Measurements from ENCODE around the gene TMPRSS11A.

Gene TMPRSS11A

DNA sequence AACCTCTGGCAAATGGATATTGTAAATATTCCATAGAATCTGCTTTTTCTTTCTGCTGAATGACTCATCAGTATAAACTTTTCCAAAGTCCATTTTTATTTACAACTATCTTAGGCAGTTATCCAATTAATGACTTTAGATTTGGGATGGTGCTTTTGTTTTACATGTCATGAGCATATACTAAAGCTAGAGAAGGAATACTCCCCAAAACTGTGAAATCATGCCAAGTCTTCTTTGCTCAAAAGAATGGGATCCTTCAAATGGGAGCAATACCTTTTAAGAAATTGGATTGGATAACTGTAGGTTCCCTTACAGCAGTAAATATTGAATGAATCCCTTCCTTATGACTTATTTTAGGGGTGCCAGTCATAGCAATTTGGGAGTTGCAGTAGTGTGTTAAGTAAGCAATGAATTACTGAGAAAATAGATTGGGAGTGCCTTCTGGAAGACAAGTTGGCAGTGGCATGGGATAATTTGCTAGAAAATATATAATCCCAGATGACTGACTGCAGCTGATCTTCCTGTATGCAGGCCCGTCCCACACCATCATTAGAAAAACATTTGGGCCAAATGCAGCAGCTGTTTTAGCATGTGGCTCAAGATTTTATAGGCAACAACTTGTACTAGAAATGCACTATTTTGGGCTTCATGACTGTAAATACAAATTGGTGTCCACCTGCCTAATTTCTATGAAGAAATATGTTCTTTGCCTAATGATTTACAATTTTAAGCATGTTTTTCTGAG lies 82.3 kb downstream of the TMPRSS11A start:
- Histone ChIP-seq H3K9me3 (ENCODE audit: control insufficient read depth in 2 of 2, low read length in 2 of 2) (no peaks in the 10 kb centered on the region), H3K27me3 (ENCODE audit: control insufficient read depth in 2 of 2, insufficient read depth in 2 of 2, low read length in 2 of 2) (no peaks in the 10 kb centered on the region), H3K9ac (ENCODE audit: low read depth in 1 of 2, low read length in 2 of 2) (no peak overlapping the region), H3K4me3 (ENCODE audit: low read length in 2 of 2) (no peak overlapping the region), H3K36me3 (ENCODE audit: control insufficient read depth in 2 of 2, insufficient read depth in 2 of 2, low read length in 2 of 2) (no peaks in the 10 kb centered on the region), H3K4me1 (ENCODE audit: control insufficient read depth in 2 of 2, insufficient read depth in 2 of 2, low read length in 2 of 2) (no peaks in the 10 kb centered on the region), H3K27ac (ENCODE audit: low read depth in 2 of 2, low read length in 2 of 2) (no peak overlapping the region)

DNA sequence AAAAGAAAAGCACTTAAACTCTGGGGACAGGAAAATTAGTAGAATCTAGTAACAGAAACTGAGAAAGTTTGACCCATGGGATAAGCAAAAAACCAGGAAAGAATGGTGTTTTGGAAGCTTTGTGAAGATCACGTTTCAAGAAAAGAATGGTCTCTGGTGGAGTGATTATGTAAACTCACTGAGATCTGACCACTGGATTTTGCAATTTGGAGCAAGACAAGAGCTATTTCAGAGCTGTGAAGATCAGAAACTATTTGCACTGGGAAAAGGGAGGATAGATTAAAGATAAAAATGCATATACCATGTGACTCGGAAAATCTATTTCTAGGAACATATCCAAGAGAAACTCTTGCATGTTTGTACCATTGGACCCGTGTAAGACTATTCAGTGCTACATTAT lies 83.8 kb downstream of the TMPRSS11A start:
- Histone ChIP-seq H3K27me3 (ENCODE audit: control insufficient read depth in 2 of 2, insufficient read depth in 2 of 2, low read length in 2 of 2) (no peaks in the 10 kb centered on the region), H3K9ac (ENCODE audit: low read depth in 1 of 2, low read length in 2 of 2) (no peak overlapping the region), H3K4me1 (ENCODE audit: control insufficient read depth in 2 of 2, insufficient read depth in 2 of 2, low read length in 2 of 2) (no peaks in the 10 kb centered on the region), H3K27ac (ENCODE audit: low read depth in 2 of 2, low read length in 2 of 2) (no peak overlapping the region), H3K9me3 (ENCODE audit: control insufficient read depth in 2 of 2, low read length in 2 of 2) (no peaks in the 10 kb centered on the region), H3K36me3 (ENCODE audit: control insufficient read depth in 2 of 2, insufficient read depth in 2 of 2, low read length in 2 of 2) (no peaks in the 10 kb centered on the region), H3K4me3 (ENCODE audit: low read length in 2 of 2) (no peak overlapping the region)

DNA sequence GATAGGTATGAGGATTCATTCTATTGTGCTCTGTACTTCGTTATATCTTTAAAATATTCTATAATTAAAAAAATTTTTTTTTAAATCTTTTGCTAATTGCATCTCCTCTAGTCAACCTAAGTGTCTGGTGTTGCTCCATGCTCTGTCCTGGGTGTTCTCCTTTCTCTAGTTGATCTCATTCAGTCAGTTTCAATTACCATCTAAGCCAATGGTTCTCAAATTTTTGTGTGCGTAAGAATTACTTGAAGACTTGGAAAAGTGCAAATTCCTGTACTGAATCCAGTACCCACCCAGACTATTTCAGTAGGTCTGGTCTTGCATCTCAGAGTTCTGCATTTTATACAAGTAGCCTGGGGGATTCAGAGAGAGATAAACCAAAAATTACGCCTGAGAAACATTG lies 86.2 kb downstream of the TMPRSS11A start:
- no peaks in the 10 kb centered on the region for H3K9me3 ChIP-seq (ENCODE audit: control insufficient read depth in 2 of 2, low read length in 2 of 2)
- H3K4me1 ChIP-seq (ENCODE audit: control insufficient read depth in 2 of 2, insufficient read depth in 2 of 2, low read length in 2 of 2) = no peaks in the 10 kb centered on the region

GRCh38 chr4:67874986-67875385 lies 88.3 kb downstream of the TMPRSS11A start:
- no peaks in the 10 kb centered on the region for H3K4me1 ChIP-seq (ENCODE audit: control insufficient read depth in 2 of 2, insufficient read depth in 2 of 2, low read length in 2 of 2)
- H3K27ac ChIP-seq (ENCODE audit: low read depth in 2 of 2, low read length in 2 of 2) = no peak overlapping the region
- H3K27me3 ChIP-seq (ENCODE audit: control insufficient read depth in 2 of 2, insufficient read depth in 2 of 2, low read length in 2 of 2) = no peaks in the 10 kb centered on the region
- H3K36me3 ChIP-seq (ENCODE audit: control insufficient read depth in 2 of 2, insufficient read depth in 2 of 2, low read length in 2 of 2) = no peaks in the 10 kb centered on the region
- no peak overlapping the region for H3K4me3 ChIP-seq (ENCODE audit: low read length in 2 of 2)
- H3K9ac ChIP-seq (ENCODE audit: low read depth in 1 of 2, low read length in 2 of 2) = no peak overlapping the region
- no peaks in the 10 kb centered on the region for H3K9me3 ChIP-seq (ENCODE audit: control insufficient read depth in 2 of 2, low read length in 2 of 2)

More for the DNA sequence above, 86.2 kb downstream of the TMPRSS11A start:
- Histone ChIP-seq H3K4me3 (ENCODE audit: low read length in 2 of 2) (no peak overlapping the region), H3K27ac (ENCODE audit: low read depth in 2 of 2, low read length in 2 of 2) (no peak overlapping the region), H3K9ac (ENCODE audit: low read depth in 1 of 2, low read length in 2 of 2) (no peak overlapping the region), H3K36me3 (ENCODE audit: control insufficient read depth in 2 of 2, insufficient read depth in 2 of 2, low read length in 2 of 2) (no peaks in the 10 kb centered on the region), H3K27me3 (ENCODE audit: control insufficient read depth in 2 of 2, insufficient read depth in 2 of 2, low read length in 2 of 2) (no peaks in the 10 kb centered on the region)

- Histone ChIP-seq H3K27ac (ENCODE audit: low read depth in 2 of 2, low read length in 2 of 2) (no peak overlapping the region), H3K9ac (ENCODE audit: low read depth in 1 of 2, low read length in 2 of 2) (no peak overlapping the region), H3K4me1 (ENCODE audit: control insufficient read depth in 2 of 2, insufficient read depth in 2 of 2, low read length in 2 of 2) (no peaks in the 10 kb centered on the region), H3K4me3 (ENCODE audit: low read length in 2 of 2) (no peak overlapping the region), H3K9me3 (ENCODE audit: control insufficient read depth in 2 of 2, low read length in 2 of 2) (no peaks in the 10 kb centered on the region), H3K27me3 (ENCODE audit: control insufficient read depth in 2 of 2, insufficient read depth in 2 of 2, low read length in 2 of 2) (no peaks in the 10 kb centered on the region), H3K36me3 (ENCODE audit: control insufficient read depth in 2 of 2, insufficient read depth in 2 of 2, low read length in 2 of 2) (no peaks in the 10 kb centered on the region)
These were observed 90.2 kb downstream of the TMPRSS11A start for GRCh38 chr4:67873116-67873515.

- no peaks in the 10 kb centered on the region for H3K4me1 ChIP-seq (ENCODE audit: control insufficient read depth in 2 of 2, insufficient read depth in 2 of 2, low read length in 2 of 2)
- no peak overlapping the region for H3K27ac ChIP-seq (ENCODE audit: low read depth in 2 of 2, low read length in 2 of 2)
- H3K9ac ChIP-seq (ENCODE audit: low read depth in 1 of 2, low read length in 2 of 2) = no peak overlapping the region
- H3K4me3 ChIP-seq (ENCODE audit: low read length in 2 of 2) = no peak overlapping the region
- H3K36me3 ChIP-seq (ENCODE audit: control insufficient read depth in 2 of 2, insufficient read depth in 2 of 2, low read length in 2 of 2) = no peaks in the 10 kb centered on the region
- H3K9me3 ChIP-seq (ENCODE audit: control insufficient read depth in 2 of 2, low read length in 2 of 2) = no peaks in the 10 kb centered on the region
- H3K27me3 ChIP-seq (ENCODE audit: control insufficient read depth in 2 of 2, insufficient read depth in 2 of 2, low read length in 2 of 2) = no peaks in the 10 kb centered on the region
These were observed 91.4 kb downstream of the TMPRSS11A start for GRCh38 chr4:67871867-67872266.

DNA sequence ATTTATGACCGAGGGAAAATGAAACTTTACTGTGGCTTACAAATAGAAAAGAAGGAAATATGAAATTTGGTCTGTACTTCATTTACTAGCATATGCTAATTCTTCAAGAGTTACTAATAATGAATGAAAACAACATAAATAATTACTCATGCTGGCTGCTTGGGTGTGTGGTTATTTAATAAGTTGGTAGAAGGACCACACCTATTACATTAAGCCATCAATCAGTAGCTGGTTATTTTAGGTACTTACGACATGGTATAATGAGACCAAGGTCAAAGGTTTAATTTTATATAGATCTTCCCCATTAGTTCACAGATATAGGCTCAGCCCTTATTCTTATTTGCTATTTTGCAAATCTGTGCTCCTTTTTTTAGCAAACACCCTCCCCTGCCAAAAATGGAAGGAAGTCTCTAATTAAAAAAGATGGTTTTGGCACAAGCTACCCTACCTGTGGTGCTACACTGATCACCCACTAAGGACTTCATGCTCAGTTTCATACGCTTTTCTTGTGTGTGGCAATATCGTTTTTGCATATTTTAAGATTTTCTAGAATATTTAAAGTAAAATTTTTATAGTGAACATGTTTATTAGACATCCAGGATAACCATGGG lies 93.6 kb downstream of the TMPRSS11A start:
- no peak overlapping the region for H3K9ac ChIP-seq (ENCODE audit: low read depth in 1 of 2, low read length in 2 of 2)
- no peak overlapping the region for H3K27ac ChIP-seq (ENCODE audit: low read depth in 2 of 2, low read length in 2 of 2)
- no peaks in the 10 kb centered on the region for H3K36me3 ChIP-seq (ENCODE audit: control insufficient read depth in 2 of 2, insufficient read depth in 2 of 2, low read length in 2 of 2)
- no peak overlapping the region for H3K4me3 ChIP-seq (ENCODE audit: low read length in 2 of 2)
- H3K4me1 ChIP-seq (ENCODE audit: control insufficient read depth in 2 of 2, insufficient read depth in 2 of 2, low read length in 2 of 2) = no peaks in the 10 kb centered on the region
- no peaks in the 10 kb centered on the region for H3K27me3 ChIP-seq (ENCODE audit: control insufficient read depth in 2 of 2, insufficient read depth in 2 of 2, low read length in 2 of 2)
- H3K9me3 ChIP-seq (ENCODE audit: control insufficient read depth in 2 of 2, low read length in 2 of 2) = no peaks in the 10 kb centered on the region

GRCh38 chr4:67861513-67861912 lies 101.8 kb downstream of the TMPRSS11A start:
- Histone ChIP-seq H3K9ac (ENCODE audit: low read depth in 1 of 2, low read length in 2 of 2) (no peak overlapping the region), H3K9me3 (ENCODE audit: control insufficient read depth in 2 of 2, low read length in 2 of 2) (no peaks in the 10 kb centered on the region), H3K36me3 (ENCODE audit: control insufficient read depth in 2 of 2, insufficient read depth in 2 of 2, low read length in 2 of 2) (no peaks in the 10 kb centered on the region), H3K4me3 (ENCODE audit: low read length in 2 of 2) (no peak overlapping the region), H3K27me3 (ENCODE audit: control insufficient read depth in 2 of 2, insufficient read depth in 2 of 2, low read length in 2 of 2) (no peaks in the 10 kb centered on the region), H3K27ac (ENCODE audit: low read depth in 2 of 2, low read length in 2 of 2) (no peak overlapping the region), H3K4me1 (ENCODE audit: control insufficient read depth in 2 of 2, insufficient read depth in 2 of 2, low read length in 2 of 2) (no peaks in the 10 kb centered on the region)
